OCI-LY1 (cell line): ENCODE results near the gene SREBF1.

ENCODE experiments used
- EZH2 ChIP-seq: fragments of 200-600 bp; sonication (generic), shearing (Covaris generic); IDR thresholded peaks from 2 replicates; pipeline ENCODE4 v1.8.0; 2017; ENCODE audit warnings: borderline replicate concordance, mixed run types, mild to moderate bottlenecking, antibody characterized with exemption, low read length, moderate library complexity, mixed read lengths
- TF ChIP-seq, protein P1 (sequence below): fragments of 200-600 bp; sonication (generic), shearing (Covaris generic); IDR thresholded peaks from 2 replicates; pipeline ENCODE4 v1.5.1; 2017; ENCODE audit warnings: mild to moderate bottlenecking, antibody characterized with exemption, low read length, moderate library complexity, mixed read lengths

GRCh38 chr17:17763734-17764133 lies 73.1 kb downstream of the SREBF1 start:
- TF ChIP-seq, protein P1, sequence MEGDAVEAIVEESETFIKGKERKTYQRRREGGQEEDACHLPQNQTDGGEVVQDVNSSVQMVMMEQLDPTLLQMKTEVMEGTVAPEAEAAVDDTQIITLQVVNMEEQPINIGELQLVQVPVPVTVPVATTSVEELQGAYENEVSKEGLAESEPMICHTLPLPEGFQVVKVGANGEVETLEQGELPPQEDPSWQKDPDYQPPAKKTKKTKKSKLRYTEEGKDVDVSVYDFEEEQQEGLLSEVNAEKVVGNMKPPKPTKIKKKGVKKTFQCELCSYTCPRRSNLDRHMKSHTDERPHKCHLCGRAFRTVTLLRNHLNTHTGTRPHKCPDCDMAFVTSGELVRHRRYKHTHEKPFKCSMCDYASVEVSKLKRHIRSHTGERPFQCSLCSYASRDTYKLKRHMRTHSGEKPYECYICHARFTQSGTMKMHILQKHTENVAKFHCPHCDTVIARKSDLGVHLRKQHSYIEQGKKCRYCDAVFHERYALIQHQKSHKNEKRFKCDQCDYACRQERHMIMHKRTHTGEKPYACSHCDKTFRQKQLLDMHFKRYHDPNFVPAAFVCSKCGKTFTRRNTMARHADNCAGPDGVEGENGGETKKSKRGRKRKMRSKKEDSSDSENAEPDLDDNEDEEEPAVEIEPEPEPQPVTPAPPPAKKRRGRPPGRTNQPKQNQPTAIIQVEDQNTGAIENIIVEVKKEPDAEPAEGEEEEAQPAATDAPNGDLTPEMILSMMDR: no peak
- no peak for TF ChIP-seq EZH2
